ENCODE measurements around the gene TERT.
"Not testable (repeated sequence)": the region's sequence is repeated elsewhere in the genome, so short reads cannot be mapped to it uniquely, and the experiment has no call there.

Gene TERT

GRCh38 chr5:1330146-1330846, 35.4 kb upstream of the TERT start:
- no peak for TF ChIP-seq CTCF (IDR thresholded peaks at IDR 0.05; ENCODE audit: insufficient read depth, low read depth, low read length, missing control alignments)
- DNase-seq (ENCODE audit: low read depth): no peak
- no peak overlapping the region for H3K4me3 ChIP-seq (ENCODE audit: low read depth, low read length)

GRCh38 chr5:1329111-1329579, 34.3 kb upstream of the TERT start:
- no peak overlapping the region for H3K4me3 ChIP-seq (ENCODE audit: low read depth, low read length)
- DNase-seq (ENCODE audit: low read depth): no peak
- TF ChIP-seq CTCF (IDR thresholded peaks at IDR 0.05; ENCODE audit: insufficient read depth, low read depth, low read length, missing control alignments): no peak

GRCh38 chr5:1328237-1329110, 33.6 kb upstream of the TERT start:
- not testable (repeated sequence) for DNase-seq (ENCODE audit: low read depth)

GRCh38 chr5:1326901-1327756, 32.3 kb upstream of the TERT start:
- DNase-seq (ENCODE audit: low read depth); H3K4me3 ChIP-seq (ENCODE audit: low read depth, low read length): not testable (repeated sequence)

More at GRCh38 chr5:1328237-1329110, 33.6 kb upstream of the TERT start:
- H3K4me3 ChIP-seq (ENCODE audit: low read depth, low read length): not testable (repeated sequence)

GRCh38 chr5:1326532-1326875, 31.6 kb upstream of the TERT start:
- not testable (repeated sequence) for H3K4me3 ChIP-seq (ENCODE audit: low read depth, low read length); DNase-seq (ENCODE audit: low read depth)

- no peak for TF ChIP-seq CTCF (IDR thresholded peaks at IDR 0.05; ENCODE audit: insufficient read depth, low read depth, low read length, missing control alignments)
- no peak for DNase-seq (ENCODE audit: low read depth)
- H3K4me3 ChIP-seq (ENCODE audit: low read depth, low read length): no peak overlapping the region
Measured at GRCh38 chr5:1325870-1326531, 31.1 kb upstream of the TERT start.

- no peak for DNase-seq (ENCODE audit: low read depth)
- no peak for TF ChIP-seq CTCF (IDR thresholded peaks at IDR 0.05; ENCODE audit: insufficient read depth, low read depth, low read length, missing control alignments)
- H3K4me3 ChIP-seq (ENCODE audit: low read depth, low read length): no peak overlapping the region
Measured at GRCh38 chr5:1325191-1325741, 30.4 kb upstream of the TERT start.

Data from GM12865 (cell line).